BJ (cell line): ENCODE measurements around the gene MEF2B. TPM values are rescaled to one million over a fixed set of nuclear protein-coding genes. Genes with fewer than 3 reads are reported as not detected.

Experiments used
- CTCF ChIA-PET: fragments of 350-600 bp; formaldehyde crosslinking; extraction: SDS; loops from one replicate; lab custom pipeline; 2021; ENCODE audit warnings: antibody characterized with exemption, inconsistent platforms; lab: Yijun Ruan, JAX
- POLR2A ChIA-PET: fragments of 300-600 bp; sonication (Branson Sonifier 250); formaldehyde crosslinking; extraction: SDS; loops from one replicate; lab custom pipeline; 2021; ENCODE audit warnings: antibody characterized with exemption; lab: Charles Lee
- DNase-seq: peaks from one replicate; pipeline ENCODE4 v3.0.0-alpha.2; 2011; ENCODE audit warnings: low read depth
- H3K27me3 ChIP-seq: 2 replicates; pipeline ENCODE4 v1.6.0; 2011; ENCODE audit warnings: low read length; ENCODE audit not compliant: control insufficient read depth, insufficient read depth
- H3K36me3 ChIP-seq: 2 replicates; pipeline ENCODE4 v1.5.1; 2011; ENCODE audit warnings: low read length; ENCODE audit not compliant: control insufficient read depth, insufficient read depth
- H3K4me3 ChIP-seq: 2 replicates; pipeline ENCODE4 v1.5.1; 2011; ENCODE audit warnings: low read depth, mild to moderate bottlenecking, control low read depth, low read length
- polyA plus RNA-seq: library from polyadenylated mRNA; depleted of rRNA; stranded (reverse); fragments of >200 nt; gene quantifications from 2 replicates; pipeline ENCODE4 v1.2.3, GENCODE V29; 2011
- TF ChIP-seq, protein P1 (sequence below): IDR thresholded peaks from 2 replicates; pipeline ENCODE4 v1.5.1; 2011; ENCODE audit warnings: low read depth, mild to moderate bottlenecking, control low read depth, inconsistent platforms, low read length, moderate library complexity; ENCODE audit not compliant: insufficient read depth

MEF2B gene
- polyA plus RNA-seq, 1 experiment: 0.10 TPM

DNA sequence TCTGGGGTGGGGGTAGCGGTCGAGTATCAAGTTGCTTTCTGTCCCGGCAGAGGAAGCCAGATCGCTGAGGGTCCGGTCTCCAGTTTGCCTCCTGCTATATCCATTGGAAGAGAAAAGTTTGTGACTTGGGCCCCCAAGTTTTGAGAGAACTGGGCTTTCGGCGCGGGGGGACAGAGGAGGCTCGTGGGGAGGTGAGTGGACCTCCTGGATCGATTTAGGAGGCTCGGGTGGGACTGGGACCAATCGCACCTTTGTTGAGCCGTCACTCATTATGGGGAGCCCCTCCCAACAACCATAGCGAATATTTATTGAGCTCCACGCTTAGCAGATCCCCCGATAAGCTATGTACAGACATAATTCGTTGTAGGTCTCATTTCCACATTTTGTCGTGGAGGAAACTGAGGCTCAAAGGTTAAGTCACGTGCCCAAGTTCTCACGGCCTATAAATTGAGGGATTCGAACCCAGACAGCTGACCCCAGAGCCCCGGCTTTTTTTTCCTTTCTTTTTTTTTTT is 22.9 kb upstream of the MEF2B start:
- peak overlapping the region; percentile 100 for H3K4me3 ChIP-seq
- H3K27me3 ChIP-seq: no peaks in the 10 kb centered on the region
- ChIA-PET POLR2A (no interaction called here), CTCF (interaction anchor here (0.9 to 1.5 kb wide), 2 partner anchors 10 to 46 kb away, joined by 3 to 5 read pairs; partner anchors contain the start of gene NR2C2AP)
- peaks cover 9% of the 10 kb centered on the region for H3K36me3 ChIP-seq
- TF ChIP-seq, protein P1, sequence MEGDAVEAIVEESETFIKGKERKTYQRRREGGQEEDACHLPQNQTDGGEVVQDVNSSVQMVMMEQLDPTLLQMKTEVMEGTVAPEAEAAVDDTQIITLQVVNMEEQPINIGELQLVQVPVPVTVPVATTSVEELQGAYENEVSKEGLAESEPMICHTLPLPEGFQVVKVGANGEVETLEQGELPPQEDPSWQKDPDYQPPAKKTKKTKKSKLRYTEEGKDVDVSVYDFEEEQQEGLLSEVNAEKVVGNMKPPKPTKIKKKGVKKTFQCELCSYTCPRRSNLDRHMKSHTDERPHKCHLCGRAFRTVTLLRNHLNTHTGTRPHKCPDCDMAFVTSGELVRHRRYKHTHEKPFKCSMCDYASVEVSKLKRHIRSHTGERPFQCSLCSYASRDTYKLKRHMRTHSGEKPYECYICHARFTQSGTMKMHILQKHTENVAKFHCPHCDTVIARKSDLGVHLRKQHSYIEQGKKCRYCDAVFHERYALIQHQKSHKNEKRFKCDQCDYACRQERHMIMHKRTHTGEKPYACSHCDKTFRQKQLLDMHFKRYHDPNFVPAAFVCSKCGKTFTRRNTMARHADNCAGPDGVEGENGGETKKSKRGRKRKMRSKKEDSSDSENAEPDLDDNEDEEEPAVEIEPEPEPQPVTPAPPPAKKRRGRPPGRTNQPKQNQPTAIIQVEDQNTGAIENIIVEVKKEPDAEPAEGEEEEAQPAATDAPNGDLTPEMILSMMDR: no peak
- DNase-seq: no peak

DNA sequence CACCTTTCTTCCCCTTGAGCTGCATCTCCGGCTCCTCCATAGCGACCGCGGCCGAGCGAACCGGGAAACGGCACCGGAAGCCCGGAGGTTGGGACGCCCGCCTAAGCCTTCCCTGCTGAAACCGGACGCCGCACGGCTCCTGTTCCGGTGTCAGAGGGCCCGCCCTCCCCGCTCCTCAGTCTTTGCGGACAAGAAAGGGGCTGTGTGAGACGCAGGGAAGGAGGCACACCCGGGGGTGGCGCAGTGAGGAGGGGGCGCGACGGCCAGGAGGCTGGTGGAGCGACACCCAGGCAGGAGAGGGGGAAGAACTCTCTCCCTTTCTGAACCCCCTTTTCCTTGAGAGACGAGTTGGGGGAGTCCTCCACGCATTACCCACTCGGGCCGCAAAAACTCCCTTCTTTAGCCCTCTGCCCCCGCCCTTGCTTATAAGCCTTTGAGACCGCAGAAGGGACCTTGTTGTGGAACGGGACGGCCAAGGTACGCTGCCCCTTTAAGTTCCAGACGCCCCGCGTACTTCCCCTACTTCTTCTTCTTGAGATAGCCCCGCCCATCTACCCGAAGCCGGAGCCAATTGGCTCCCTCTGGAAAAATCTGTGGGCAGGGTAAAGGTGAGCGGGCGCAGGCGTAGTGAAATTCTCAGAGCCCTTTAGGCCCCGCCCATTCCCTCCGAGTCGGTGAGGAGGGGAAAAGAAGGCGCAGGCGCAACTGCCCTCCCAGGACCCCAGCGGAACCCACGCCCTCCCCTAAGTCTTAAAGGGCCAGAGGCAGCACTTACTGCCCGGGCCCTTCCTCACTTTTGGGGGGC is 22.2 kb upstream of the MEF2B start, which contains the start of the genes BORCS8 and RFXANK:
Gene BORCS8 (minus strand): TSS at position 75 of the 805 bp plus-strand sequence. CDS start 35 bp downstream, at position 40.
Gene RFXANK (plus strand): TSS at position 181 of the 805 bp plus-strand sequence. CDS start 1,689 bp downstream, outside the sequence.
- TF ChIP-seq, protein P1: no peak
- peak; percentile 96 for DNase-seq
- H3K4me3 ChIP-seq: peak within 1 kb of the TSS; percentile 100
- no peaks in the 10 kb centered on the region for H3K27me3 ChIP-seq
- CTCF ChIA-PET: interaction anchor here (0.9 to 1.5 kb wide), 3 partner anchors 10 to 45 kb away, joined by 3 to 7 read pairs (median 5); partner anchors contain the start of gene NR2C2AP
- POLR2A ChIA-PET: no interaction called here
- H3K36me3 ChIP-seq: peaks cover 6% of the 10 kb centered on the region

- CTCF ChIA-PET: interaction anchor here (0.9 to 1.0 kb wide), 2 partner anchors 17 to 45 kb away, joined by 3 to 7 read pairs; no protein-coding TSS in a partner anchor
- TF ChIP-seq, protein P1: no peak
- POLR2A ChIA-PET: no interaction called here
These were observed 21.7 kb upstream of the MEF2B start for GRCh38 chr19:19191768-19192077.

GRCh38 chr19:19186742-19187141 is 16.7 kb upstream of the MEF2B start:
- no peaks in the 10 kb centered on the region for H3K27me3 ChIP-seq
- peaks cover 8% of the 10 kb centered on the region for H3K36me3 ChIP-seq
- TF ChIP-seq, protein P1: no peak
- no peak for DNase-seq
- POLR2A ChIA-PET: no interaction called here
- no peak overlapping the region for H3K4me3 ChIP-seq
- CTCF ChIA-PET: interaction anchor here (1.9 kb wide), 1 partner anchor 12 kb away, joined by 8 read pairs; no protein-coding TSS in a partner anchor

More at GRCh38 chr19:19191768-19192077, 21.7 kb upstream of the MEF2B start:
- peaks cover 4% of the 10 kb centered on the region; the same call in 1 of the 2 replicates for H3K36me3 ChIP-seq
- no peaks in the 10 kb centered on the region for H3K27me3 ChIP-seq
- no peak for DNase-seq
- peak overlapping the region; percentile 100 for H3K4me3 ChIP-seq
